Colonic mucosa (tissue), 4 donors: ENCODE results near the gene TSHZ1. TPM values are rescaled to one million over a fixed set of nuclear protein-coding genes. Genes with fewer than 3 reads are reported as not detected.

Experiments
- DNase-seq: peaks from one replicate; pipeline ENCODE4 v3.0.0-alpha.2; 2020
- H3K27ac ChIP-seq: fragments of 200-600 bp; one replicate; pipeline ENCODE4 v1.8.0; 2021
- H3K27me3 ChIP-seq: fragments of 200-600 bp; one replicate; pipeline ENCODE4 v1.8.0; 2021
- H3K36me3 ChIP-seq: fragments of 200-600 bp; one replicate; pipeline ENCODE4 v1.8.0; 2021
- H3K4me1 ChIP-seq: fragments of 200-600 bp; one replicate; pipeline ENCODE4 v1.8.0; 2021; ENCODE audit warnings: mild to moderate bottlenecking
- H3K4me3 ChIP-seq: fragments of 200-600 bp; one replicate; pipeline ENCODE4 v1.8.0; 2021
- H3K9ac ChIP-seq, 2 donors: one replicate each; pipeline ENCODE4 v1.7.0; 2013; ENCODE audit warnings: control low read depth in 2 of 2, low read depth in 2 of 2, low read length in 2 of 2
- H3K9me3 ChIP-seq: fragments of 200-600 bp; one replicate; pipeline ENCODE4 v1.8.0; 2021
- intact Hi-C: fragments of 100-400 bp; cut with DNase I; formaldehyde crosslinking; loops from one replicate; pipeline ENCODE4 v1.14.1; 2022
- total RNA-seq, 2 donors: library from RNA; stranded (reverse); fragmentation: NEBNext Ultra II Directional in 1 of 2; extraction: Animal tissue kit (Norgen Biotek cat#: 25700) in 1 of 2; gene quantifications; one replicate each; pipeline ENCODE4 v1.2.1, GENCODE V29; 2021
- TF ChIP-seq, protein P1 (sequence below): fragments of 200-600 bp; IDR thresholded peaks from one replicate; pipeline ENCODE4 v1.8.0; 2022; ENCODE audit warnings: antibody characterized with exemption, mild to moderate bottlenecking
- donor health status: healthy.
- donor health status: DM: no; HTN: no; CAD: no.
- donor health status: DM: no; HTN: no; CAD: no.

The TSHZ1 gene
- total RNA-seq, 2 donors from 2014 or later, result 16.6 to 34.3 TPM

GRCh38 chr18:75285876-75286275 is 75.3 kb downstream of the TSHZ1 start:
- TF ChIP-seq, protein P1, sequence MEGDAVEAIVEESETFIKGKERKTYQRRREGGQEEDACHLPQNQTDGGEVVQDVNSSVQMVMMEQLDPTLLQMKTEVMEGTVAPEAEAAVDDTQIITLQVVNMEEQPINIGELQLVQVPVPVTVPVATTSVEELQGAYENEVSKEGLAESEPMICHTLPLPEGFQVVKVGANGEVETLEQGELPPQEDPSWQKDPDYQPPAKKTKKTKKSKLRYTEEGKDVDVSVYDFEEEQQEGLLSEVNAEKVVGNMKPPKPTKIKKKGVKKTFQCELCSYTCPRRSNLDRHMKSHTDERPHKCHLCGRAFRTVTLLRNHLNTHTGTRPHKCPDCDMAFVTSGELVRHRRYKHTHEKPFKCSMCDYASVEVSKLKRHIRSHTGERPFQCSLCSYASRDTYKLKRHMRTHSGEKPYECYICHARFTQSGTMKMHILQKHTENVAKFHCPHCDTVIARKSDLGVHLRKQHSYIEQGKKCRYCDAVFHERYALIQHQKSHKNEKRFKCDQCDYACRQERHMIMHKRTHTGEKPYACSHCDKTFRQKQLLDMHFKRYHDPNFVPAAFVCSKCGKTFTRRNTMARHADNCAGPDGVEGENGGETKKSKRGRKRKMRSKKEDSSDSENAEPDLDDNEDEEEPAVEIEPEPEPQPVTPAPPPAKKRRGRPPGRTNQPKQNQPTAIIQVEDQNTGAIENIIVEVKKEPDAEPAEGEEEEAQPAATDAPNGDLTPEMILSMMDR, result no peak

GRCh38 chr18:75287006-75287405 is 76.4 kb downstream of the TSHZ1 start:
- Histone ChIP-seq H3K9me3 (no peaks in the 10 kb centered on the region), H3K27ac (no peak overlapping the region), H3K4me3 (no peak overlapping the region), H3K36me3 (no peaks in the 10 kb centered on the region), H3K9ac (no peak overlapping the region), H3K4me1 (no peaks in the 10 kb centered on the region), H3K27me3 (no peaks in the 10 kb centered on the region)
- DNase-seq, result no peak
- TF ChIP-seq, protein P1, result no peak
- intact Hi-C loops, result no loop called here

More at GRCh38 chr18:75285876-75286275, 75.3 kb downstream of the TSHZ1 start:
- intact Hi-C loops, result no loop called here
- H3K27ac ChIP-seq, result no peak overlapping the region
- no peaks in the 10 kb centered on the region for H3K9me3 ChIP-seq
- no peaks in the 10 kb centered on the region for H3K36me3 ChIP-seq
- no peak for DNase-seq
- H3K4me3 ChIP-seq, result no peak overlapping the region
- H3K27me3 ChIP-seq, result no peaks in the 10 kb centered on the region
- H3K9ac ChIP-seq, result no peak overlapping the region
- no peaks in the 10 kb centered on the region for H3K4me1 ChIP-seq

- TF ChIP-seq, protein P1, result no peak
- intact Hi-C loops, result no loop called here
- no peak overlapping the region for H3K27ac ChIP-seq
- H3K4me3 ChIP-seq, result no peak overlapping the region
- no peaks in the 10 kb centered on the region for H3K9me3 ChIP-seq
- no peak for DNase-seq
- H3K9ac ChIP-seq, result no peak overlapping the region
- H3K27me3 ChIP-seq, result no peaks in the 10 kb centered on the region
- no peaks in the 10 kb centered on the region for H3K4me1 ChIP-seq
- H3K36me3 ChIP-seq, result no peaks in the 10 kb centered on the region
These were observed 77.1 kb downstream of the TSHZ1 start for GRCh38 chr18:75287700-75288099.

- intact Hi-C loops, result no loop called here
- H3K9ac ChIP-seq, result no peak overlapping the region
- no peak for DNase-seq
- H3K4me1 ChIP-seq, result no peaks in the 10 kb centered on the region
- no peaks in the 10 kb centered on the region for H3K36me3 ChIP-seq
- H3K27me3 ChIP-seq, result no peaks in the 10 kb centered on the region
- no peak overlapping the region for H3K4me3 ChIP-seq
- H3K27ac ChIP-seq, result no peak overlapping the region
- TF ChIP-seq, protein P1, result no peak
- no peaks in the 10 kb centered on the region for H3K9me3 ChIP-seq
These were observed 79.2 kb downstream of the TSHZ1 start for GRCh38 chr18:75289761-75290160.

- Histone ChIP-seq H3K27ac (no peak overlapping the region), H3K27me3 (no peaks in the 10 kb centered on the region), H3K9ac (no peak overlapping the region), H3K36me3 (no peaks in the 10 kb centered on the region), H3K9me3 (no peaks in the 10 kb centered on the region), H3K4me1 (no peaks in the 10 kb centered on the region), H3K4me3 (no peak overlapping the region)
- intact Hi-C loops, result no loop called here
- TF ChIP-seq, protein P1, result no peak
- DNase-seq, result no peak
These were observed 80.3 kb downstream of the TSHZ1 start for GRCh38 chr18:75290737-75291358.
